ENCODE data around the gene PLCB2. TPM values are rescaled to one million over a fixed set of nuclear protein-coding genes. Genes with fewer than 3 reads are reported as not detected.
A peak's percentile ranks its signal among the peaks of the same experiment; 100 is the strongest.

Gene PLCB2
- polyA plus RNA-seq, 1 donor: 10.2 TPM

DNA sequence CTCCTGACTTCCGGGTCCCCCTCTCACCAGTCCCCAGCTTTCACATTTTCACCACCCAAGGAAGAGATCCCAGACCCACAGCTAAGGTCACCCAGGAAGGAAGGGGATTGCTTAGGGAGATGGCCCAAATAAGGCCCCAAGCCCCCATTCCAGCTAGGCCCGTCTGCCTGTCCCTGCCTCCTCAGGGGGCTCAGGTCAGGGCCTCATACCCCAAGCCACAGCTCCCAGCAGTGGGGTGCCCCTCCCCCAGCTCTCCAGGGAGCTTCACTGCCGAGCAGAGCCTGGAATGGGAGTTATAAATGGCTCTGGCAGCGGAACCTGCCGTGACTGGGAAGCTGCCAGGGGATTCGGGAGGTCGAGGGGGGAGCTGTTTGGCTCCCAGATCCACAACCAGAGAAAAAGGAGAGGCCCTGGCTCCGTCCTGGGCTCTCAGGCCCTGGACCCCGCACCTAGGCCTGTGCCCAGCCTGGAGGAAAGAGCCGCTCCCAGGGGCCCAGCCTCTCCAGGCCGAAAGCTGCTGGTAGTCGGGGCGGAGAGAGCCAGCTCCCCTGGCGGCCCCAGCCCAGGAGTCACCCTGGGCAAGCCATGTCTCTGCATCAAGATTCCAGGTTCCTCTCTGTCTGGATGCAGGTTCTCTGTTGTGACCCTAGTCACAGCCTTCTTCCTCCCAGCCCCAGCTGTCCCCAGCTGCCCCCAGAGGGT lies 32.5 kb upstream of the PLCB2 start:
- no peak for DNase-seq (ENCODE audit: low read depth)

- DNase-seq (ENCODE audit: low read depth): no peak
Observed at GRCh38 chr15:40339621-40339945, 31.8 kb upstream of the PLCB2 start.

DNA sequence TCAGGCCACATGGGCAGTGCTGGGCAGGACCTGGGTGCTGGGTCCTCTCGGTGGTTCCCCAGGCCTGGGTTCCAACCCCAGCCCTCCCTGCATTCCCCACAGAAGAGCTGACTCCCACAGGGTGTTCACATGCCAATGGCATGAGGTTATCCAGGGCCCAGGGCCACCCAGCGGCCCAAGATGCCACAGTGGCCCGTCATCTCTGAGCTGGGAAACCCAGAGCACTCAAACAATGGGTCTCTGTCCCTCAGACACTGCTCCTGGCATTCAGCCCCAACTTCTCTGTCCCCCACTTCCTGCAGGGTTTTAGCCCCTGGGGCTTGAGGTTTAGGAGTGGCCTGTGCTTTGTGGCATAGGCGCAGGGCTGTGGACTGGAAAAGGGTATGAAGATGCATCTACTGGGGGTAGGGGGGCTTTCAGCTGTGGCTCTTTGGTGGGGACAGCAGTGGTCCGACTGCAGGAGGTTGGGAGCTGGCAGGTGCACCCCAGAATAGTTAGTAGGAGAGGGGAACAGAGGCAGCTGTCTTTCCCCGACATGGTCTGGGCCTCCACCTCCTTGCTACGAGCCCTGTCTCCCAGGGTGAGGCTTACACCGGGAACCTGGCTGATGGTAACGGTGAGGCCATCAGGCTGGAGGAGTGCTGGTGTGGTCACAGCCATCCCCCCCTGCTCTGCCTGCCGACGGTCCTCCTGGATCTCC lies 31.3 kb upstream of the PLCB2 start:
- no peak for DNase-seq (ENCODE audit: low read depth)

- no peak for DNase-seq (ENCODE audit: low read depth)
Observed at GRCh38 chr15:40338041-40338657, 30.4 kb upstream of the PLCB2 start.

GRCh38 chr15:40337597-40337996 lies 29.9 kb upstream of the PLCB2 start:
- no peak for DNase-seq (ENCODE audit: low read depth)

- DNase-seq (ENCODE audit: low read depth): no peak
Observed at GRCh38 chr15:40336744-40337122, 29.0 kb upstream of the PLCB2 start.

DNA sequence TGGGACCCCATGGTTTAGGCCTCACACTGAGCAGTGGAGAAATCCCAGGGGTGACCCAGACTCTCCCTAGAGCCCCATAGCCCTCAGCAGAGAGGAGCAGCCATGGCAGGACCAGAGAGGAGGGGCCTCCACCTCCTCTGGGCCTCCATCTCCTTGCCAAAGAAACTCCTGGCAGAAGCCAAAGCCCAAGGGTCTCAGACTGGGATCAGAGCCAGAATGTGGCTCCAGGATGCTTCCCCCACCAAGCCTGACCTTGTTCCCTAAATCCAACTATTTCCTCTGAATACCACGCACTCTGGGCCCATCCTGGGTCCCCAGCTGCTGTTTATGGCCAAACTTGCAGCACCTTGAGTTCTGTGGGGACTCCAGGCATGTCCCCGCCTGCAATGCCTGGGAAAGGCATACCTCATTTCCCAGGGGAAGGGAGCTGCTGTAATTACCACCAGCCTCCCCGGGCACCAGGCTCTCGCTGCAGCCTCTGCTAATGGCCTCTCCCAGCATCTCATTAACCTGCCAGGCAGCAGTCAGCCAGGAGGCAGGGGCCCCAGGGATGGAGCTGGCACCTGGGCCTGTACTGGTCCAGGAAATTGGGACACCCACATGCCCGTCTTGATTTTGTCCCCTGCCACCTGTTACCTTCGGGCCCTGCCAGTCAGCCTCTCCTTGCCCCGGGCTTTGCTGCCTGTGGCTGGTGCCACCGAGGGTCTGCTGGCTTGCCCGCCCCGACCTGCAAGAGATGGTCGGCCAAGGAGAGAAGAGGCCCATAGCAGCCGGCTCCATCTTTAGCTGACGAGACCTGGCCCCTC lies 28.4 kb upstream of the PLCB2 start:
- no peak for DNase-seq (ENCODE audit: low read depth)

DNA sequence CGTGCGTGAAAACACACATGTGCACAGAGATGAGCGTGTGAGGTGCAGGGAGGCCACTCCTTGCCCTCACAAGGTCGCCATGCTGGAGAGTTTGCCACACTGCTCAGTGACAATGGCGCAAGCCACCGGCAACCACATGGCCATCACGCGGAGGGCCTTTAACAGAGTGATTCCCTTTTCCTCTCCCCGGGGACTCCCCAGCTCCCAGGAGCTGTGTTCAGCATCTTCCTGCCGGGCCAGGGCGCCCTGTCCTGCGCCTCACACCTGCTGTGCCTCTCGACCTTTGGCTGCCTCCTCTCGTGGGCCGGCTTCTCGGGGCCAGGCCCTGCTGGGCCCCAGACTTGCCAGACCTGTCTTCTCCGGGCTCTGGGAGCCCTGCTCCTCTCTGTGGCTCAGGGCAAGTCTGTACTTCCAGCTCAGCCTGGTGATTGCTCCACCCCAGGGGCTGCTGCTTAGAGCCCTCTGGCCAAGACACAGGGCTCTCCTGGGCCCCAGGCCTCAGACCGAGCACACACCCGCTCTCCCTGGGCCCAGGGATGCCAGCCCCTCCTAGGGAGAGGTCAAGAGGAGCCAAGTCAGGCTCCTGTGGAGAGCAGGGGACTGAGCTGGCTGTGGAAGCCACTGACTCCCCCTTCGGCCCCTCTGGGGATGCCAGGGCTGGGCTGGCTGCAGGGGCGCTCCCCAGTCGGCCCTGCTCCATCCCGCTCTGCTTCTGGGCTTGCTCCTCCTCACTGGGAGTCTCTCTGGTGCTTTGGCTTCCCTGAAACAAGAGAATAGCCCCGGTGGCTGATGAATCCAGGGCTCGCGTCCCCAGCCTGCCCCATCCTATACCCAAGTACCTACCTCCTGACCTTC lies 27.4 kb upstream of the PLCB2 start:
- no peak for DNase-seq (ENCODE audit: low read depth)

DNA sequence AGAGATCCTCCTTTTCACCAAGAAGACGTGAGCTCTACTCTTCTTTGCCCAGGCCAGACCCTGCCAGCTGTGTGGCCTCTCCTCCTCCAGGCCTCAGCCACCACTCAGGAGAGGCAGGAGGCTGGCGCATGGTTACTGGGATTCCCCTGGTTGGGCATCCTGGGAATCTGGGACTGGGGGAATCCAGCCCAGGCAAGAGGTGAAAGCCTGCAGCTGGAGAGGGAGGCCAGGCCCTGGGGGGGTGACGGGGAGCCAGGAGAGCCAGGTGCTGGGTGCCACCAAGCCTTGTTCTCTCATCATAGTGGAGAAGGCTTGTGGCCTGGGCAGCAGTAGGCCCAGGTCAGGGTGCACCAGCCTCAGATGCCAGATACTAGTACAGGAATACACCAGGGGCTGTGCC lies 26.8 kb upstream of the PLCB2 start:
- DNase-seq (ENCODE audit: low read depth): no peak

GRCh38 chr15:40333922-40334492 lies 26.3 kb upstream of the PLCB2 start:
- peak; percentile 60 for DNase-seq (ENCODE audit: low read depth)

DNA sequence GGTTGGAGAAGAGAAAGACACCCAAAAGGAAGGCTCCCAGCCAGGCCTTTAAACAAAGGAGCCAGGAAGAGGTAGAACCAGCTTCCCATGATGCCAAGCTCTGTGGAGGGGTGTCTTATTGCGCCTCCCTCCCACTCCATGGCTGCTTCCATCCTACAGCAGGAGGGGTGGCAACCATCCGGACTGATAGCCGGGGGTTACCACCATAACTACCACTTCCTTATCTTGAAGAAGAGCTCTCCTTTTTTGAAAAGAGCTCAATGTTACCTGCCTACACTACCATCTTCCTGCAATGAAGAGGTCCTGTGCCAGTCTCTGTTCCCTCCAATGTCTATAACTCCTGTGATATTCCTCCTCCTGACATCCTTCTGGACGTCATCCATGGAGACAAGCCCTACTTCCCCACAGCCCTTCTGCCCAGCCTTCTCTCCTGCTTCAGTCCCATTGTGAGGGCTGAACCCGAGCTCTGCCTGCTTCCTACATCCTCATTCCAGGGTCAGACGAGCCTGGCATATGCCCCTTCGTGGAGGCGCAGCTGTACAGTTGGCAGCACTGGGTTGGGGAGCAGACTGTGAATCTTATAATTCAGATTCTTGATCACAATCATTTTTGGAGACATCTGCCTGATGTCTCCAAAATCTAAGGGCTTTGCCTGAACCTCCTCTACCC lies 24.5 kb upstream of the PLCB2 start:
- DNase-seq (ENCODE audit: low read depth): no peak

- DNase-seq (ENCODE audit: low read depth): no peak
Observed at GRCh38 chr15:40331637-40332036, 23.9 kb upstream of the PLCB2 start.

GRCh38 chr15:40331026-40331425 lies 23.3 kb upstream of the PLCB2 start:
- no peak for DNase-seq (ENCODE audit: low read depth)

DNA sequence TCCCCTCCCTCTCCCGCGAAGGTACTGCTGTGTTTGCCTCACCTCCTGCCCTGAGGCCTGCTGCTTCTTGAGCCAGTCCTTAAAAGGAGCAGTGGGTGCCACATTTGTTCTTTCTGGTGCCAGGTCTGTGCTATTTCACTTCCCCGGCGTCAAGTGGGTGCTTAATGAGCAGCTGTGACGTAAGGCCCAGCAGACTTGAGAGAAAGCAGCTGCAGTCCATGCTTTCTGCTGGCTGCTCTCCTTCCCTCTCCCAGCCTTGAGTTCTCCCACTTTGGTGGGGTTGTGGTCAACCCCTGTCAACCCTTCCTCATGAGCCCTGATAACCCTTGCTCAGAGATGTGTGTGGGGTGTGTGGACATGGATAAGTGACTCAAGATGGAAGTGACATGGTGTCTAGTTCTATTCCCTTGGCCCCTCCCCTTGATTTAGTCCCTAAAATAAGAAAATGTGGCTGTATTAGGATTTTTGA lies 22.7 kb upstream of the PLCB2 start:
- no peak for DNase-seq (ENCODE audit: low read depth)

- DNase-seq (ENCODE audit: low read depth): no peak
Observed at GRCh38 chr15:40329804-40330203, 22.1 kb upstream of the PLCB2 start.

DNA sequence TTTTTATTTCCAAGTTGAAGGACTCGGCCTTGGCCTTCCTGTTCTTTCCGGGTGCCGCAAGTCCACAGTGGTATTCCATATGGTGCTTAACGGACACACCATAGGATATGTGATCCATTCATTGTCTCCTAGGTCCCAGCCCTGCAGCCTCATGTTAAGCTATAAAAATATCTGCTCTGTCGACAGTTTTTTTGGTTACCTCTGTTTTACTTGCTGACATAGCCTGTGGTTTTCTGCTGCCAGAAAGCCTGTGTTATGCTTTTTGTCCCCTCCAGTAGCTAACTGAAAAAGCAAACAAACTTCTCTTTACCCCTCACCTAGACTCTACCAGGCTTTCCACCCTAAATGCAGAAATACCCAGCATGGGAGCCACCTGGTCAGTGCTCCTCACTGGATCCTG lies 21.0 kb upstream of the PLCB2 start:
- DNase-seq (ENCODE audit: low read depth): no peak

DNA sequence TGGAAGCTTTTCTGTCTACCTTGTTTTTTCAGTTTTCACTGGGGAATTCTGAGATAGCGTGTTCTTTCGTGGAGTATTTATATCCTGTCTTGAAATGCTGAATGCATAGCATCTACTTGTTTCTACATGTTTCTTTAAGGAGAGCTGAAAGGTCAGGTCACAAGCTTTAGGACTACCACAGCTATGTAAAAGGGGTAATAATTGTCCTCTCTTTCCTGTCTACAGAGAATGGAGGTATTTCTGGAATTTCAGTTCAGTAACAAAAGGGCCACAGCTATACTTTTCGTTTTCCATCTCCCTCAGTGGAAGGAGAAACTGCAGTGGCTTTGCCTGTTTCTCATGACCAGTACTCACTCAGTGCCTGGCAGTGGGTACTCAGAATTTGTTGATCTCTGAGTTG lies 20.4 kb upstream of the PLCB2 start:
- DNase-seq (ENCODE audit: low read depth): no peak

DNA sequence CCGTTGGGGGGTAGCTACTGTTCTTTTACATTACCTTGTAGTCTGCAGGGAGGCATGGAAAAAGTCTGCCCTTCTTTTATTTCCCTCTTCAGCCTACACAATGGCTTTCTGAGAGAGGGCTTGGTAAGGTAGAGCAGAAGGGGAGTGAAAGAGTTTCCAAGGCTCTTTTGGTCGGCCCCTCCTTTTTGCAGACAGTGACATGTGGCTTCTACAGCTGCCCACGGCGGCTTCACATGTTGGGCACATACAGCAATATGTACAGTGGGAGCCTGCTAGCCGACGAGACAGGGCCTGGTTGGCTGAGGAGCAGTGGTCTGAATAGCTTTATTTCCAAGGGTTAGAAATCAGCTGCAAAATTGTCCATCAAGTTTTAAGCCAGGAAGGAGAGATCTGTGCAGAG lies 19.7 kb upstream of the PLCB2 start:
- DNase-seq (ENCODE audit: low read depth): no peak

DNA sequence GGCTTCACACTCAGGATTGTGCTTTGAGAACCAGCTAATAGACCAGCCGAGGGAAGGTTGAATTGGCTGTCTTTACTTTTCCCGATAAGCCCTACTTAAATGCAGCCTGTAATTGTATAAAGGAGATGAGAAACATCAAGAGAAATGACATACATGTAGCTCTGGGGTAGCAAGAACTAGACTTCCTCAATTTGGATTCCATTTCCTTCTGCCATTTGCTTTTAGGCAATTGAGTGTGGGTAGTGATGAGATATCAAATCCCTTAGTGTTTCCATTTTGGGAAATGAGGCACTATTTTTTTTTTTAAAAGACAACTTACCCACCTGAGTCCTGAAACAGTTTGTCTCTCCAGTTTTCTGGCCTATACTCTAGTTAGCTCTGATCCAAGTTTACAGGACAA lies 18.0 kb upstream of the PLCB2 start:
- DNase-seq (ENCODE audit: low read depth): no peak

DNA sequence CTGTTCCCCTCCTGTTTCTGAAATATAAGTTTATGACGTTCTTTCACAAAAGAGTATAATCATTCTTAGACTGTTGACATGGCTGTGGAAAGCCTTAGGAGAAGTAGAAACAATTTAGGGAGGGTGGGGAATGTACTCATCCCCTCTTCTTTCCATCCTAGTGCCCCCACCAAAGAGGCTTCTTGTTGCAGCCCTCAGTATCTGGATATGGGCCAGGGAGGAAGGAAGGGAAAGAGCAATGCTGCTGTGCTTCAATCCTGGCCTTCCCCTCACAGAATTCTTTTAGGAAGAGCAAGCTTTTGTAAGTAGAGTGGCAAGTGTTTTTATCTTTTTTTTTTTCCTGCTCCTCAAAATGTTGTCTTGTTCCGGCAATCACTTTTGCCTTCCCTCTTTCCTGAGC lies 17.5 kb upstream of the PLCB2 start:
- DNase-seq (ENCODE audit: low read depth): no peak

All from forelimb muscle (tissue), 1 donor.